ENCODE measurements around the gene POLR3H.
"Not testable (repeated sequence)": the region's sequence is repeated elsewhere in the genome, so short reads cannot be mapped to it uniquely, and the experiment has no call there.

Gene POLR3H

GRCh38 chr22:41563051-41563711 is 18.9 kb upstream of the POLR3H start:
- no peak for DNase-seq

DNA sequence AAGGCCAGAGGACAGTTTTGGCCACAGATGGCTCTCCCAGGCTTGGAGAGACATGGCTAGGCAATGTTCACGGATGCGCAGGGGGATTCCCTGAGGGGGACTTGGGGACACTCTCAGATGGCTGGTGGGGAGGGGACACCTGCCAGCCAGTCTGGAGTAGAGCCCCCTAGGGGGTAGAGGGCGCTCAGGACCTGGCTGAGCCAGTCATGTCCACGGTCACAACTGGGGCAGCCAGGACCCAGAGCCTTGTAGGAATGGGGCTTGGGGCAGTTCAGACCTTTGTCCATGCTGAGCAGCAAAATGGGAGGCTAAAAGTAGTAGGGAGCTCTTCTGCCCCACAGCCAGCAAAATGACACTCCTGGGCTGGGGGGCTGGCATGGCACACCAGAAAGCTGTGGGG is 18.2 kb upstream of the POLR3H start:
- DNase-seq: no peak

DNA sequence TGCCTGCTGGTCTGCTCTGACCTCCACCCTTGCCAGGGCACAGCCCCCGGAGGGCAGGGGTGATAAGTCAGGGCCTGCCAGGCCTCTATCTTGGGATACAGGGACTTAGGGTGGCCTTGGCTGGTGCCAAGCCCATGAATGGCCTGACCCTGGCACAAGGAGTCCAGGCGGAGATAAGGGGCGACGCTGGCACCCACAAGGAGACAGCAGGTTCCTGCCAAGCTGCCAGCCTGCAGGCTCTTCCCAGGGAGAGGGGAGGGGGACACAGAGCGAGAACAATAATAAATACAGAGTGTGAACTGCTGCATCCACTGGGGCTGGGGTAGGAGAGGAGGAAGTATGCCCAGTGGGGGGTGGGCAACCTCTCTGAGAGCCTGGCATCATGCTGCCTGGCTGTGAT is 17.5 kb upstream of the POLR3H start:
- no peak for DNase-seq

GRCh38 chr22:41561335-41561734 is 17.1 kb upstream of the POLR3H start:
- no peak for DNase-seq

GRCh38 chr22:41560095-41560471 is 15.8 kb upstream of the POLR3H start:
- no peak for DNase-seq

- DNase-seq: not testable (repeated sequence)
Observed at GRCh38 chr22:41558241-41558630, 14.0 kb upstream of the POLR3H start.

DNA sequence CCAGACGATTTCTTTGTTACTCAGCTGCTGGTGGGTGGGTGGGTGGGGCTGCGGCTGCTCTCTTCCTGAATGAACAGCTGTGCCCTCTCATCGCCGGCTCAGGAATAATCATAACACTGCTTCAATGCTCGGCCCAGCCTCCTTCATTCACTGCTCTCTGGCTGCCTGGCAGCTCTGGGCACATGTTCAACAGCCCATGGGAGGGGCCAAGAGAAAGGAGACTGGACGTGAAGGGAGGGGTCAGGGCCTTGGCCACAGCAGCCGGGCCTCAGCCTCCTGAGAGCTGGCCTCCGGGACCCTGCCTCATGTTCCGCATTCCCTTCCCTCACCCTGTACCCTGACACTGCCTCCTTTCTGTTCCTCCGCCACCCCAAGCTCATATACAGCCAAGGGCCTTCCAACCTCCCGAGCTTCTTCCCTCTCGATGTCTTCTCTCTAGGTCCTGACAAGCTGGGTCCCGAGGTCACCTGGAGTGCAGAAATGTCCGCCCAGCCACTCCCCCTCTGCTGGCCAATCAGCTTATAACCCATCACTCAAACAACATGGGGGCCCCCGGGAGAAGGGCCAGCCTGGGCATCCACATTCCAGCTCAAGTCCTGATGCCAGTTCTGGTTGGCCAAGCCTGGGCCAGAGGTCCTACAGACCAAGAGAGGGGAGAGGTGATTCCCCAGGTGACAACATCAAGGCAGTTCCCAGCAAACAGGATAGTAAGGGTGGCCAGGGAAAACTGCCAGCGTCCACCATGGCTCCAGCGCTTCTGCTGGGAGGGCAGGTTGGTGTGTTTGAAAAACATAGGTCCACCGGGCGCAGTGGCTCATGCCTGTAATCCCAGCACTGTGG is 13.4 kb upstream of the POLR3H start:
- DNase-seq: no peak

DNA sequence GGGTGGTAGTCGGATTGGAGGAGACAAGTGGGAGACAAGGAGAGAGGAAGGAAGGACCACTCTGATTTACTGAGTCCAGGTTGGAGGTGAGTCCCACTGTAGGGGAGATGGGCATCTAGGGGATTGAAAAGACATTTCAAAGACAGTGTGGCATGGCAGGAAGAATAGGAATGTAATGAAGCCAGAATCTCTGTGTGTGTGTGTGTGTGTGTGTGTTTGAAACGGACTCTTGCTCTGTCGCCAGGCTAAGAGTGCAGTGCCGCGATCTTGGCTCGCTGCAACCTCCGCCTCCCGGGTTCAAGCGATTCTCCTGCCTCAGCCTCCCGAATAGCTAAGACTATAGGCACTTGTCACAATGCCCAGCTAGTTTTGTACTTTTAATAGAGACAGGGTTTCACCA is 12.3 kb upstream of the POLR3H start:
- DNase-seq: no peak

DNA sequence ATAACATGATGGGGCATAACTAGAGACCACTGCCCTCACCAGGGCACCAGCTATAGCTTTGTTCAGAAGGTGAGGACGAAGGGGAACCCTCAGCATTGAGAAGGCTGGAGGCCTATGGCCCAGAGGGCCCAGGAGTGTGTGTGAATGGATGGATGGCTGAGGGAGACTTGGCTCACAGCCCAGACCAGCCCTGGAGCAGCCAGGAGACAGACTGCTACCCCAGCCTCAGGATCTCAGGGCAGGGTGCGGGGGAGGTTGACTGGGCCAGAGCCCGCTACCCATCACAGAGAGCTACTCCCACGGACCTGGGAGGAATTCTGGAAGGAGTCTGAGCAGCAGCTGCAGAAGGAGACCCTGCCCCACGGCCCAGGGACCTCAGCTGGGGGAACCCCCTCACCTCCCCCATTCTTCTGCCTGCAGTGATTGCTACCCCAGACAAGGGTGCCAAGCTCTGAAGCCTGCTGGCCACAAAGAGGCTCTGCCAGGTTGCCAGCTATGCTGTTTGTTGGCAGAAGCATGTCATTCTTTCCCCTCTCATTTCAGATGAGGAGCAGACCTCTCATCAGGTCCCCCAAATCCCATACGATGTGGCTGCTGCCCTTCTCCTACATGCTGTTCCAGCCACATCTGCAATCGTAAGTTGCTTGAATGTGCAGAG is 11.2 kb upstream of the POLR3H start:
- DNase-seq: no peak

- no peak for DNase-seq
Observed at GRCh38 chr22:41551877-41552582, 7.8 kb upstream of the POLR3H start.

- no peak for DNase-seq
Observed at GRCh38 chr22:41550952-41551491, 6.8 kb upstream of the POLR3H start.

GRCh38 chr22:41548830-41549211 is 4.6 kb upstream of the POLR3H start:
- DNase-seq: no peak

DNA sequence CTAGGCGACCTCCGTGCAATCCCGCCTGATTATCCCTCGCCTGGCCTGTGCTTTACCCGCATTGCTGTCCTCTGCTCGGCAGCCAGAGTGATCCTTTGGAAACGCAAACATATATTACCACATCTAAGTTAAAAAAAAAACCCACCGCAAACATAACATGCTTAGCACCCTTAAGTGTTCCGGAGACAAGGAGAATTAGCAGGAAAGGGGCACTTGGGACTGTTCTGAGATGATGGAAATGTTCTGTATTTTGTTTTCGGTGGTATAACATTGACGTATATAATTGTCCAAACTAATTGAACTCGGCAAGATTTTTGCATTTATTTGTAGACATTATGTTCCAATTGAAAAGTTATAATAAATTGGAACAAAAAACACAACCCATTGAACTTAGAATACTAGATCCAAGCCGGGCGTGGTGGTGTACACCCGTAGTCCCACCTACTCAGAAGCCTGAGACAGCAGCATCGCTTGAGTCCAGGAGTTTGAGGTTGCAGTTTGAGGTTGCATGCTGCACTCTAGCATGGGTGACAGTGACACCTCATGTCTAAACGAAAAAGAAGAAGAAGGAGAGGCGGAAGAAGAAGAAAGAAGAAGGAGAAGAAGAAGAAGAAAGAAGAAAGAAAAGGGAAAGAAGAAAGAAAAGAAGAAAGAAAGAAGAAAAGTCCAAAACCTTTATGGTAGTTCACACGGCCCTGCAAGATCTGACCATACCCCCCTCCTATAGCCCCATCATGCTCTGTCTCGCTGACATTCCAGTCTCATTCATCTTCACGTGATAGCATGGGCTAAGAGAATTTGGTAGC is 604 bp upstream of the POLR3H start:
- no peak for DNase-seq

GRCh38 chr22:41542224-41542623 is 2.0 kb downstream of the POLR3H start:
- DNase-seq: no peak

DNA sequence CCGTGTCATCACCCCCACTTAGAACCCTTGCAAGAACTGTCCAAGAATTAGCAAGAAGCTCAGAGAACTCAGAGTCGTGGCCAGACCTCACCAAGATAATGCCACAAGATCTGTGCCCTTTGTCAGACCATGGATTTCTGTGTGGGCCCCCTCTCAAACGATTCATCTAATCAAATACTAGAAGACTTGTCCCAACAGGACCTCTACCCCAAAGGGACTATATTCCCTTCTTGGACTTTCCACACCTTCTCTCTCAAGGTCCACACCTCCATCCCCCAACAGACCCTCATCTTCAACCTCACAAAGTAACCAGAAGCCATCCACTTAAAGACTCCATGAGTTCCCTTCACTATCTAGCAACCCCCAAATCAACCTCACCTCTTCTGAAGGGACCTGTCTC is 2.8 kb downstream of the POLR3H start:
- no peak for DNase-seq

GRCh38 chr22:41540365-41540764 is 3.9 kb downstream of the POLR3H start:
- no peak for DNase-seq

GRCh38 chr22:41540006-41540315 is 4.3 kb downstream of the POLR3H start:
- no peak for DNase-seq

DNA sequence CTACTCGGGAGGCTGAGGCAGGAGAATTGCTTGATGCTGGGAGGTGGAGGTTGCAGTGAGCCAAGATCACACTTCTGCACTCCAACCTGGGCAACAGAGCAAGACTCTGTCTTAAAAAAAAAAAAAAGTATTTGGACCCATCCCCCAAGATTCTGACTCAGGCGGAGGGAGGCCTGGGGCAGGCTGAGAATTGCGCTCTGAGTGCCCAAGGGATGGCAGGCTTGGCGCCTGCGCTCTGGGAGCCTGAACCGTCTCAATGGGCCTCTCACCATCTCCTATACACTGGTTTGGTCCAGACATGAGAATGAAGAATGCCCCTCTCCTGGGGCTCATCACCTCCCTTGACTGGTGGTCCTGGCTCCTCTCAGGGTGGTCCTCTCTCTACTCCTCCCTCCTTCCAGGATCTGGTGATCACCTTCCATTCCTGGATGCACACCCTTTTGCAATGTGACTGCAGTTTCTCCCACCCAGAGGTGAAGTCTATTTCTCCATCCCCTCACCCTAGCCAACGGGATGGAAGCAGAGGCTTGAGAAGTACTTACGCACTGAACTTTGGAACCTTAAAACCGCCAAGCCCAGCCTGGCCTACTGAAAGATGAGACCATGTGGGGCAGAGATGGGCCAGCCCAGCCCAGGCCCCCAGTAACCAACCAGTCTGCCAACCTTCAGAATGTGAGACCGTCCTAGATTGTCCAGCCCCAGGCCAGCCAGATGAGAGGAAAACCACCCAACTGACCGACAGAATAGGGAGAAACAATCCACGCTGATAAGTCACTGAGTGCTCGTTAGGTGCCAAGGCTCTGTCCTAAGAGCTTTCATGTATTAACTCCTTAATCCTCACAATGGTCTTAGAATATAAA is 4.9 kb downstream of the POLR3H start:
- no peak for DNase-seq

DNA sequence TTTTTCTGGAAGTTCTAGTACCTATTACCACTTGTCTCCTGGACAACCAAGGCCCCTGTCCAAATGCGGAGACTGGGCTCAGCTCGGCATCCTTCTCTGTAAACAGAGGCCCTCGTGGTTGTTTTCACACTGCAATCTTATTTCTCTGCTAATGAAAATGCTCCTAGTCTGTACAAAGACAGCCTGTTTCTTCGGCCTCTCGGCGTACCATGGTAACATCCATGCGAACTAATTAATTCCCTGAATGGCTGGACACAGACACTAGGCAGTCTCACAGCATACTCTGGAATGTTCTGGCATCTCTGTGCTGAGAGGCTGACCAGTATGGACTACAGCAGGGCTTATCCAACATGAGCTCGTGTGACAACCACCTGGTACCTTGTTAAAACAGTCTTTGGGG is 5.7 kb downstream of the POLR3H start:
- no peak for DNase-seq

DNA sequence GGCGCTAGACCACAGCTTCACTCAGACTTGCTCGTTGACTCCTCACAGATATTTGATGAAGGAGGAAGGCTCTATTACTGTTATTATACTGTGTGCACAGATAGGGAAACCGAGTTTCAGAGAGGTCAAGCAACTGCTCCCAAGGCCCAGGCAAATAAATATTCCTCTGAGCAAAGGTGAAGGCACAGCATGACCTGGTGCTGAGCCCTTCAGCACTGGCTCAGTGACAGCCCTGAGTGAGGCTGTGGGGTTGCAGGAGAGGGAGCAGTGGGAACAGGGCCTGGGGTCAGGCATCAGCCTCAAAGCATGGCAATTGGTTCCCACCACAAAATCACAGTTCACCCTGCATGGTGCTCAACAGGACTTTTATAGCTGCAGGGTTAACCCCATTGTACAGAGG is 7.1 kb downstream of the POLR3H start:
- DNase-seq: no peak

- no peak for DNase-seq
Observed at GRCh38 chr22:41535244-41535643, 9.0 kb downstream of the POLR3H start.

DNA sequence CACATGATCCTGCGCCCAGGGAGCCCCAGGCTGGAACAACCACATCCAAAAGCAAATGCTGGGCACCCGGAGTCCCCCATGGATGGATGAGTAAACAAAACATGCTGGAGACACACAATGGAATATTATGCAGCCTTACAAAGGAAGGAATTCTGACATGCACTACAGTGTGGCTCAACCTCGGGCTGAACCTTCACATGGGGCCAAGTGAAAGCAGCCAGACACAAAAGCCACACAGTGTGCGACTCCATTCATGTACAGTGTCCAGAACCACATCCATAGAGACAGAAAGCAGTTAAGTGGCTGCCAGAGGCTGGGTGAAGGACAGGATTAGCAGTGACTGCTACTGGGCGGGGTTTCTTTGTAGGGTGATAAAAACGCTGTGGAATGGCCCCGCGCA is 10.1 kb downstream of the POLR3H start:
- DNase-seq: no peak
